ENCODE data around the gene ZNF593. TPM values are rescaled to one million over a fixed set of nuclear protein-coding genes. Genes with fewer than 3 reads are reported as not detected.

The ZNF593 gene
- total and polyA plus RNA-seq, 2 donors from 2014 or later, result 22.4 to 93.2 TPM

DNA sequence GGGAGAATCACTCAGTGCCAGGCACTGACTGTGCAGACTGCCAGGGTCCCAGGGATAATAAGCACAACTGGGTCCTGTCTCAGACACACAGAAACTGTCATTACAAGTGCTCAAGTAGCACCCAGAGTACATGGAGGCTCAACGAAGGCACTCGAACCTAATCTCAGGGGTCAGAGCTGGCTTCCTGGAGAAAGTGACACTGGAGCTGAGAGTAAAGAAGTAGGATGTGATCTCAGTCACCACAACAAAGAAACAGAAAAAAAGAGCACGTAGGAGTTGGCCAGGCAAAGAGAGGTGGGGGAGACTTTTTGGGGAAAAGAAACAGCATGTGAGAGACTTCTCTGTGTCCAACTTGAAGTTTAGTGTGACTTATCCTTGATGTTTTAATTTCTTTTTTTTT is 22.0 kb downstream of the ZNF593 start:
- DNase-seq, result no peak
- intact Hi-C loops (cut with DNase I), result no loop called here
- no peak for FAIRE-seq
- H3K36me3 ChIP-seq (ENCODE audit: control insufficient read depth in 2 of 3, insufficient read depth in 3 of 3, low read length in 3 of 3), result no peaks in the 10 kb centered on the region
- no peak for TF ChIP-seq CTCF (IDR thresholded peaks at IDR 0.05; ENCODE audit: borderline replicate concordance, extremely low read depth, insufficient read depth)
- H3K9me3 ChIP-seq (ENCODE audit: control insufficient read depth in 2 of 3, insufficient read depth in 1 of 3, low read length in 3 of 3), result no peaks in the 10 kb centered on the region
- no peaks in the 10 kb centered on the region for H3K4me1 ChIP-seq (ENCODE audit: control insufficient read depth in 2 of 3, insufficient read depth in 2 of 3, low read depth in 1 of 3, low read length in 3 of 3)
- H3K4me3 ChIP-seq (ENCODE audit: low read length in 3 of 3), result no peak overlapping the region
- H3K27me3 ChIP-seq (ENCODE audit: control insufficient read depth, insufficient read depth, low read length), result no peaks in the 10 kb centered on the region
- no peak overlapping the region for H3K9ac ChIP-seq (ENCODE audit: low read length in 3 of 3)
- no peak overlapping the region for H3K27ac ChIP-seq (ENCODE audit: low read depth in 2 of 2, low read length in 2 of 2)

DNA sequence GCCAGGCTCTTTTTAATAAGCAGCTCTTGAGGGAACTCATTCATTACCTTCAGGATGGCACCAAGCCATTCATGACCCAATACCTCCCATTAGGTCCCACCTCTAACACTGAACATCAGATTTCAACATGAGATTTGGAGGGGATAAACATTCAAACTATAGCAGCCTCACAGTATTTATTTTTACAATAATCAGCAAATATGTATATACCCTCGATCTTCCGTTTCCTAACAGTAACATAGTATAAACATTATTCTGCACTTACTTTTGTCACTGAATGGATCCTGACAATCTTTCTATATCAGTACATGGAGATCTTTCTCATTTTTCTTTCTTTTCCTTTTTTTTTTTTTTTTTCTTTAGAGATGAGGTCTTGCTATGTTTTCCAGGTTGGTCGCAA is 26.1 kb downstream of the ZNF593 start:
- Histone ChIP-seq H3K4me1 (ENCODE audit: control insufficient read depth in 2 of 3, insufficient read depth in 2 of 3, low read depth in 1 of 3, low read length in 3 of 3) (no peaks in the 10 kb centered on the region), H3K9me3 (ENCODE audit: control insufficient read depth in 2 of 3, insufficient read depth in 1 of 3, low read length in 3 of 3) (no peaks in the 10 kb centered on the region), H3K36me3 (ENCODE audit: control insufficient read depth in 2 of 3, insufficient read depth in 3 of 3, low read length in 3 of 3) (no peaks in the 10 kb centered on the region), H3K27me3 (ENCODE audit: control insufficient read depth, insufficient read depth, low read length) (no peaks in the 10 kb centered on the region), H3K9ac (ENCODE audit: low read length in 3 of 3) (no peak overlapping the region), H3K27ac (ENCODE audit: low read depth in 2 of 2, low read length in 2 of 2) (no peak overlapping the region), H3K4me3 (ENCODE audit: low read length in 3 of 3) (no peak overlapping the region)
- intact Hi-C loops (cut with DNase I), result no loop called here
- TF ChIP-seq CTCF (IDR thresholded peaks at IDR 0.05; ENCODE audit: borderline replicate concordance, extremely low read depth, insufficient read depth), result no peak
- no peak for FAIRE-seq
- DNase-seq, result no peak

DNA sequence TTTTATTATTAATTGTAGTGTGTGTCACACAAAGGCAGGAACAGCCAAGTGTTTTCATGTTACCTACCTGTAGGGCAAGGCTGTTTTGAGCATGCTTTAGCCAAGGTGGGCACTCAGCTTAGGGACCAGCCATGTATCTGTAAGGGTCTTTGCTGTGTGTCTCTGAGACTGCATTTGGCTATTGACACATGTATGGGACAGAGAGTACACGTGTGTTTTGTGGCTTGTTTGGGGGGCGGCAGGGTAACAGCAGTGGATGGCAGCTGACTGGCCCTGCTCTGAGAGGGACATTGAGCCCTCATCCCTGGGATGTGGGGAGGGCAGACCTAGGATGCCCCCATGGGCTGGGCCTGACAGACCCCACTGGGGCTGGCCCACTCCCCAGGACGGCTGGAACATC is 27.6 kb downstream of the ZNF593 start:
- Histone ChIP-seq H3K36me3 (ENCODE audit: control insufficient read depth in 2 of 3, insufficient read depth in 3 of 3, low read length in 3 of 3) (no peaks in the 10 kb centered on the region), H3K4me3 (ENCODE audit: low read length in 3 of 3) (no peak overlapping the region), H3K9ac (ENCODE audit: low read length in 3 of 3) (no peak overlapping the region), H3K4me1 (ENCODE audit: control insufficient read depth in 2 of 3, insufficient read depth in 2 of 3, low read depth in 1 of 3, low read length in 3 of 3) (peaks cover 0 to 2% (median 0%) of the 10 kb centered on the region in 3 donors), H3K27ac (ENCODE audit: low read depth in 2 of 2, low read length in 2 of 2) (no peak overlapping the region), H3K9me3 (ENCODE audit: control insufficient read depth in 2 of 3, insufficient read depth in 1 of 3, low read length in 3 of 3) (no peaks in the 10 kb centered on the region), H3K27me3 (ENCODE audit: control insufficient read depth, insufficient read depth, low read length) (no peaks in the 10 kb centered on the region)
- TF ChIP-seq CTCF (IDR thresholded peaks at IDR 0.05; ENCODE audit: borderline replicate concordance, extremely low read depth, insufficient read depth), result no peak
- intact Hi-C loops (cut with DNase I), result no loop called here
- FAIRE-seq, result no peak
- no peak for DNase-seq

DNA sequence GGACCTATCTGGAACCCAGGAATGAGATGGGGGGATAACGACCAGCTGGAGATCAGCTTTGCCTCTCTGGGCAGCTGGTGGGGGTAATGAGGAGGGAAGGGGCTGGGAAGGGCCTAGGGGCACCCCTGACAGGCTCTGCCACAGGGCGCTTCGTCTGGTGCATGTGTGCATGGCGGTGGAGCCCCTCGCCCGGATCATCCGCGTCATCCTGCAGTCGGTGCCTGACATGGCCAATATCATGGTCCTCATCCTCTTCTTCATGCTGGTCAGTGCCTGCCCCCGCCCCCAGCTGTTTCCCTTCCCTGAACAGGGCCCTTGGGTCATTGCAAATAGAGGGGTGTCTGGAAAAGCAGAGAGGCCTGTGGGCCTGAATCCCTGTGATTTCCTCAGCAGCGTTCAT is 28.1 kb downstream of the ZNF593 start:
- Histone ChIP-seq H3K4me3 (ENCODE audit: low read length in 3 of 3) (no peak overlapping the region), H3K9me3 (ENCODE audit: control insufficient read depth in 2 of 3, insufficient read depth in 1 of 3, low read length in 3 of 3) (no peaks in the 10 kb centered on the region), H3K4me1 (ENCODE audit: control insufficient read depth in 2 of 3, insufficient read depth in 2 of 3, low read depth in 1 of 3, low read length in 3 of 3) (peaks cover 0 to 2% (median 0%) of the 10 kb centered on the region in 3 donors), H3K27ac (ENCODE audit: low read depth in 2 of 2, low read length in 2 of 2) (no peak overlapping the region), H3K36me3 (ENCODE audit: control insufficient read depth in 2 of 3, insufficient read depth in 3 of 3, low read length in 3 of 3) (no peaks in the 10 kb centered on the region), H3K27me3 (ENCODE audit: control insufficient read depth, insufficient read depth, low read length) (no peaks in the 10 kb centered on the region), H3K9ac (ENCODE audit: low read length in 3 of 3) (no peak overlapping the region)
- intact Hi-C loops (cut with DNase I), result no loop called here
- FAIRE-seq, result no peak
- no peak for TF ChIP-seq CTCF (IDR thresholded peaks at IDR 0.05; ENCODE audit: borderline replicate concordance, extremely low read depth, insufficient read depth)
- no peak for DNase-seq

Data from kidney (tissue), 14 donors.